Ectodermal cell (in vitro differentiated cells): ENCODE measurements around the gene SEMA4G.

Source experiments
- H3K27ac ChIP-seq: 2 replicates; pipeline ENCODE4 v1.7.0; 2013; ENCODE audit warnings: mild to moderate bottlenecking, low read depth, low read length; ENCODE audit not compliant: insufficient read depth, poor library complexity, severe bottlenecking
- H3K27me3 ChIP-seq: 2 replicates; pipeline ENCODE4 v1.7.0; 2013; ENCODE audit warnings: mild to moderate bottlenecking, low read length; ENCODE audit not compliant: insufficient read depth, control insufficient read depth, poor library complexity, severe bottlenecking
- H3K36me3 ChIP-seq: one replicate; pipeline ENCODE4 v1.7.0; 2013; ENCODE audit warnings: low read length; ENCODE audit not compliant: control insufficient read depth, insufficient read depth
- H3K4me1 ChIP-seq: one replicate; pipeline ENCODE4 v1.7.0; 2013; ENCODE audit warnings: low read length; ENCODE audit not compliant: control insufficient read depth, insufficient read depth
- H3K4me3 ChIP-seq: 2 replicates; pipeline ENCODE4 v1.7.0; 2013; ENCODE audit warnings: low read depth, low read length, control low read depth; ENCODE audit not compliant: insufficient read depth
- H3K9me3 ChIP-seq: 2 replicates; pipeline ENCODE4 v1.7.0; 2013; ENCODE audit warnings: mild to moderate bottlenecking, low read length, moderate library complexity; ENCODE audit not compliant: control insufficient read depth
- WGBS, 2 experiments: methylation state at CpG; one replicate each; pipeline ENCODE4 v1.1.7; 2013; ENCODE audit warnings: missing lambda C conversion rate in 2 of 2; 5-methylcytosine and 5-hydroxymethylcytosine counted together

SEMA4G gene

GRCh38 chr10:100987685-100988049, 18.4 kb downstream of the SEMA4G start:
- 2 to 3% methylated on average over 15 of the region's 15 CpGs for WGBS, 2 experiments
- Histone ChIP-seq H3K27me3 (no peaks in the 10 kb centered on the region), H3K9me3 (no peaks in the 10 kb centered on the region), H3K27ac (no peak overlapping the region), H3K4me3 (peak overlapping the region; percentile 100), H3K4me1 (peaks cover 7% of the 10 kb centered on the region), H3K36me3 (peaks cover 21% of the 10 kb centered on the region)

GRCh38 chr10:100988166-100988565, 18.9 kb downstream of the SEMA4G start:
- Histone ChIP-seq H3K4me1 (peaks cover 7% of the 10 kb centered on the region), H3K9me3 (no peaks in the 10 kb centered on the region), H3K36me3 (peaks cover 25% of the 10 kb centered on the region), H3K27ac (no peak overlapping the region), H3K4me3 (peak overlapping the region; percentile 100), H3K27me3 (no peaks in the 10 kb centered on the region)
- 75 to 76% methylated on average over 10 of the region's 10 CpGs for WGBS, 2 experiments

DNA sequence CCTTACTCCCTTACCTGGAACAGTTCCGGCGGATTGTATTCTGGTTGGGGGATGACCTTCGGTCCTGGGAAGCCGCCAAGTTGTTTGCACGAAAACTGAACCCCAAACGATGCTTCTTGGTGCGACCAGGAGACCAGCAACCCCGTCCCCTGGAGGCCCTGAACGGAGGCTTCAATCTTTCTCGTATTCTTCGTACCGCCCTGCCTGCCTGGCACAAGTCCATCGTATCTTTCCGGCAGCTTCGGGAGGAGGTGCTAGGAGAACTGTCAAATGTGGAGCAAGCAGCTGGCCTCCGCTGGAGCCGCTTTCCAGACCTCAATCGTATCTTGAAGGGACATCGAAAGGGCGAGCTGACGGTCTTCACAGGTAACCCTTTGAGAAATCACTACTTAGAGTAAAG, 19.8 kb downstream of the SEMA4G start:
- H3K4me3 ChIP-seq, result no peak overlapping the region
- no peaks in the 10 kb centered on the region for H3K9me3 ChIP-seq
- peaks cover 29% of the 10 kb centered on the region for H3K36me3 ChIP-seq
- peaks cover 7% of the 10 kb centered on the region for H3K4me1 ChIP-seq
- no peaks in the 10 kb centered on the region for H3K27me3 ChIP-seq
- no peak overlapping the region for H3K27ac ChIP-seq
- 95 to 97% methylated on average over 21 of the region's 21 CpGs for WGBS, 2 experiments

DNA sequence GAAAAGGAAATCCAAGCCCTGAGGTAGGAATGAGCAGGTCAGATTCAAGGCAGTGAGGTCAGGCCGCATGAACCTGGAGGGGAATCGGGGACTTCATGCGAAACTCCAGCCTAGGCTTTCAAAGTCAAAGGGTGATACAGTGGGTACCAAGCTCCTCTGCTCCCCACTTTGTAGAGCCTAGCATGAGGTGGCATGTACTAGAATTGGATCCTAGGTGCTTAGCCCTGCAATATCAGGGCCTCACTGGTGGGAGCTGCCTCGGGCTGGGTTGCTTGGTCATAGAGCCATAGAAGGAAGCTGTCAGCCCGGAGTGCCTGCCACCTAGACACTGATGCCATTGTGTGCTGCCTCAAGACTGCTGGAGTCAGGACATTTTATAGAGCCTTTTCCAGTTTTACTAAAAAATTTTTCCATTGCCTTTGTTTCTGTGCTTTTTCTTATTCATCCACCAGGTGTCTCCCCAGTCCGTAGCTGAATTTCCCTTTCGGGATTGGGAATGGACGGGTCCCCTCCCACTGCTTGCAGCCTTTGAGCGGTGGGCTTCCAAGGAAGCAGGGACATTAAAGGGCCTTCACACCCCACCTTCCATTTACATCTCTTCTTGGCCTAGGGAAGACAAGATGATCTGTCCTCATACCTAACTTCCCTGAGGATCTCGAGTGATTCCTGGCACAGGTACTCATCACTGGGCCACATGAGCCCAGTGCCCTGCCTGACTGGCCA, 24.8 kb downstream of the SEMA4G start:
- Histone ChIP-seq H3K27ac (no peak overlapping the region), H3K4me1 (peaks cover 4% of the 10 kb centered on the region), H3K9me3 (no peaks in the 10 kb centered on the region), H3K27me3 (no peaks in the 10 kb centered on the region), H3K4me3 (no peak overlapping the region), H3K36me3 (peaks cover 29% of the 10 kb centered on the region)
- WGBS, 2 experiments, result 61 to 71% methylated on average over 10 of the region's 10 CpGs

DNA sequence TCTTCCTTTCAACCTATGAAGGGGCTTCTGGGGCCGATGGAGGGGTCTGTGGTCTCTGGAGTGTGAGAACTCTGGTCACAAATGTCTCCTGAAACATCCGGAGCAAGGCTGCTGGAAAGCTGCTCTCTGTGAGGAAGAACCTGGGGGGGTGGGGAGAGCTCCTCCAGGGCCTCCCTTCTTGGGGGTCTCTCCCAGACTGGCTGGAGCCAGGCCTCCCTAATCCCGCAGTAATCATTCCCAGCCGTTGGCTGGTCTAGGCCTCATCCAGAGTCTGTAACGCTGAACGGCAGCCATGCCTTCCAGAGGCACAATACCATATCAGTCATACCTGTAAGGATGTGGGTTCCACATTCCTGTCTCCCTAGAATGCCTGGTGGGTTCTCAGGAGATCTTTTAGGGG, 25.9 kb downstream of the SEMA4G start:
- no peaks in the 10 kb centered on the region for H3K9me3 ChIP-seq
- H3K27ac ChIP-seq, result no peak overlapping the region
- H3K27me3 ChIP-seq, result no peaks in the 10 kb centered on the region
- H3K4me1 ChIP-seq, result peaks cover 4% of the 10 kb centered on the region
- no peak overlapping the region for H3K4me3 ChIP-seq
- peaks cover 21% of the 10 kb centered on the region for H3K36me3 ChIP-seq
- WGBS, 2 experiments, result 87 to 92% methylated on average over 6 of the region's 6 CpGs

DNA sequence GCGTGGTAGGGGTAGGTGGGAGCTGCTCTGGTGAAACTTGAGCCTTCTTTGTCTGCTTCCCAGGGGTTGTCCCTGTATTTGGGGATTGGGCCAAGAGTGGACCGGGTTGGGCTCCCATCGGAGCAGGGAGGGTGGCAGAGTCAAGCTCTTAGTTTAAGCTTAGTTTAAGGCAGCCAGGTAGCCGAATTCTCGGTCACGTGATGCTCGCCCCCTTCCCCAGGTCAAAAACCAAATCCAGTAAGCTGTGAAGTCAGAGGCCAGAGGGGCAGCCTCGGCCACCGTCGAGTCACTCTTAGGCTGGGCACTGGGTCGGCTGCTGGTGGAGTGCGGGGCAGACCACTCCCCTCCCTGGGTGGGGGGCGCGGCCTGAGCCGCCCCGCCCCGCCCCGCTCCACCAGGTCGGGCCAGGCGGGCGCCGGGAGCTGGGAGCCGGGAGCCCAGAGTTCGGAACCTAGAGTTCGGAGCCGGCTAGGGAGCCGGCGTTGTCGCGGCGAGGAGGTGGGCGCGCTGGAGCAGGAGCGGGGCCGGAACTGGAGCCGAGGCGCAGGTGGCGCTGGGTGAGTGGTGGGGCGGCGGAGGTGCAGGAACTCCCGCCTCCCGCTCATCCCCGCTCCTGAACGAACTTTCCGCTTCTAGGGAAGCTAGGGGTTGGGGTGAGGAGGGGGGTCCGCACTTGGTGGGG, 27.5 kb downstream of the SEMA4G start:
- Histone ChIP-seq H3K4me1 (peaks cover 15% of the 10 kb centered on the region), H3K27me3 (no peaks in the 10 kb centered on the region), H3K9me3 (no peaks in the 10 kb centered on the region), H3K4me3 (peak overlapping the region; percentile 87), H3K36me3 (peaks cover 7% of the 10 kb centered on the region), H3K27ac (peak overlapping the region; percentile 89)
- 4% methylated on average over 45 to 46 of the region's 46 CpGs for WGBS, 2 experiments

DNA sequence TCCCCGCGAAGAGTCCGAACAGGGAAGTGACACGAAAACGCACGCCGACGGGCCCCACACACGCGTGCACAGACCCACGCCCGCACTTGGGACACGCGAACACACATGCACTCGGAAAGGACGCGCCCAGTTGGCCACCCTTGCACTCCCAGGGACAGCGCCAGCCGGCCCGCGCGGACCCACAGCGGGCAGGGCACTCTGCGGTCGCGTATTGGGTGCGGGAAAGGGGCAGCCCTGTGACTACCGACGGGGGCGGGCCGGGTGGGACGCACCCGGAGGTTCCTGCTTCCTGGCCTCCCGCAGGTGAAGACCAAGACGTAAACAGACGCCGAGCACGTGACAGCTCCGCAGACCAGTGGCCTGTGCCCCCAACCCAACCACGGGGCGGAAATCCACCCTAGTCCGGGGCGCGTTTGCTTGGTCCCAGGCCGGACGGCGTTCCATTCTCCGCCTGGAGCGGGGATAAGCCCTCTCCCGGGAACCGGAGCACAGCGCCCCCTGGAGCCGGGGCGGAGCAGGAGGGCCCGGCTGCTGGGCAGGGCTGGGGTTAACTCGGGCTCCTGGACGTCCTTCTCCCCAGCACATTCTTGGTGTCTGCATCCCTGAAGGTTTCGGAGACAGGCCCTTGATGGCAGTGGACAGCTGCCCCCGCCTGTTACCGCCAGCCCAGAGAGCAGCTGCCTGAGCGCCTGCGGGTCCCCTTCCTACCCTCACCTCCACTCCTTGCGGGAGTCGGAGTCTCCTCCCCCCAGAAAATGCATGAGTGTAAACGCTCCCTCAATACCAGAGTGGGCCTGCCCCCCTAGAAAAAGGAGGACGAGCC, 28.3 kb downstream of the SEMA4G start:
- peak overlapping the region; percentile 87 for H3K4me3 ChIP-seq
- peaks cover 7% of the 10 kb centered on the region for H3K36me3 ChIP-seq
- H3K27ac ChIP-seq, result peak overlapping the region; percentile 89
- H3K4me1 ChIP-seq, result peaks cover 15% of the 10 kb centered on the region
- no peaks in the 10 kb centered on the region for H3K9me3 ChIP-seq
- 0% methylated on average over 64 to 66 of the region's 66 CpGs for WGBS, 2 experiments
- no peaks in the 10 kb centered on the region for H3K27me3 ChIP-seq

- Histone ChIP-seq H3K36me3 (peaks cover 5% of the 10 kb centered on the region), H3K4me1 (peaks cover 15% of the 10 kb centered on the region), H3K27ac (peak overlapping the region; percentile 89), H3K4me3 (peak overlapping the region; percentile 87), H3K9me3 (no peaks in the 10 kb centered on the region), H3K27me3 (no peaks in the 10 kb centered on the region)
- WGBS, 2 experiments, result 8 to 10% methylated on average over 23 to 25 of the region's 25 CpGs
These were observed 29.1 kb downstream of the SEMA4G start for GRCh38 chr10:100998183-100998990.

- Histone ChIP-seq H3K9me3 (no peaks in the 10 kb centered on the region), H3K36me3 (peaks cover 11% of the 10 kb centered on the region), H3K4me1 (peaks cover 15% of the 10 kb centered on the region), H3K27me3 (no peaks in the 10 kb centered on the region), H3K27ac (peak overlapping the region; percentile 89), H3K4me3 (peak overlapping the region; percentile 87)
- 1% methylated on average over 83 of the region's 83 CpGs for WGBS, 2 experiments
These were observed 29.9 kb downstream of the SEMA4G start for GRCh38 chr10:100998991-100999741.
